Gastrocnemius medialis (tissue), 4 donors: ENCODE measurements around the gene C12orf56.

Experiments
- CTCF ChIP-seq, 5 experiments: fragments of 450-650 bp in 3 of 5; fragments of 200-600 bp in 2 of 5; sonication (generic) in 2 of 5; IDR thresholded peaks in 4 of 5; conservative IDR thresholded peaks in 1 of 5; 1 replicate in 4 of 5; 2 replicates in 1 of 5; pipeline ENCODE4 v1.5.1; 2016 to 2019; ENCODE audit warnings: antibody characterized with exemption in 5 of 5, mild to moderate bottlenecking in 3 of 5, moderate library complexity in 3 of 5
- POLR2A ChIP-seq, 2 donors: fragments of 450-650 bp; IDR thresholded peaks; one replicate each; pipeline ENCODE4 v1.6.1; 2017; ENCODE audit warnings: antibody characterized with exemption in 2 of 2, mild to moderate bottlenecking in 2 of 2, moderate library complexity in 2 of 2

DNA sequence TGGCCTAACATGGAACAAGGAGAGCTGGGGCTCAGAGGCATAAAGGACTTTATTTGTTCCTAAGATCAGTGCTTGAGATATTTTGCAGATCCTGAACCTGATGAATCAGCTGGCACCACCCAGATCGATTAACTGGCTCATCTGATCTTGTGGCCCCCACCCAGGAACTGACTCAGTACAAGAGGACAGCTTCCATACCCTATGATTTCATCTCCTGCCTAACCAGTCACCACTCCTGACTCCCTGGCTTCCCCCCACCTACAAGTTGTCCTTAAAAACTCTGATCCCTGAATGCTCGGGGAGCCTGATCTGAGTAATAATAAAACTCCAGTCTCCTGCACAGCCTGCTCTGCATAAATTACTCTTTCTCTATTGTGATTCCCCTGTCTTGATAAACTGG lies 5.1 kb downstream of the C12orf56 start:
- TF ChIP-seq CTCF (IDR thresholded peaks at IDR 0.05 in 4 of 5, conservative IDR thresholded peaks at IDR 0.05 in 1 of 5) (no peak), POLR2A (IDR thresholded peaks at IDR 0.05) (no peak)
